Smooth muscle cell (in vitro differentiated cells): ENCODE measurements around the gene TCN2. TPM values are rescaled to one million over a fixed set of nuclear protein-coding genes. Genes with fewer than 3 reads are reported as not detected.

Source experiments
- DNase-seq: peaks from one replicate; lab custom pipeline; 2025; ENCODE audit not compliant: unreplicated experiment; lab: John Stamatoyannopoulos, UW
- H2AFZ ChIP-seq: fragments of 200-600 bp; sonication (generic); 2 replicates; pipeline ENCODE4 v1.6.0; 2016; ENCODE audit warnings: antibody characterized with exemption, low read depth, mild to moderate bottlenecking
- H3F3A ChIP-seq: fragments of 200-600 bp; sonication (generic); 2 replicates; pipeline ENCODE4 v1.6.0; 2017; ENCODE audit warnings: antibody characterized with exemption, low read depth
- H3K27ac ChIP-seq: fragments of 200-600 bp; sonication (generic); 2 replicates; pipeline ENCODE4 v1.5.1; 2016; ENCODE audit warnings: low read depth, mild to moderate bottlenecking
- H3K27me3 ChIP-seq: fragments of 200-600 bp; sonication (generic); 2 replicates; pipeline ENCODE4 v1.6.1; 2016; ENCODE audit warnings: low read depth, mild to moderate bottlenecking
- H3K36me3 ChIP-seq: fragments of 200-600 bp; sonication (generic); 2 replicates; pipeline ENCODE4 v1.5.1; 2016; ENCODE audit warnings: low read depth
- H3K4me1 ChIP-seq: fragments of 200-600 bp; sonication (generic); 2 replicates; pipeline ENCODE4 v1.5.1; 2016; ENCODE audit warnings: low read depth
- H3K4me2 ChIP-seq: fragments of 200-600 bp; sonication (generic); 2 replicates; pipeline ENCODE4 v1.6.0; 2016; ENCODE audit warnings: mild to moderate bottlenecking
- H3K4me3 ChIP-seq: fragments of 200-600 bp; sonication (generic); 2 replicates; pipeline ENCODE4 v1.5.1; 2016; ENCODE audit warnings: mild to moderate bottlenecking
- H3K79me2 ChIP-seq: fragments of 200-600 bp; sonication (generic); 2 replicates; pipeline ENCODE4 v1.6.0; 2016; ENCODE audit warnings: low read depth, mild to moderate bottlenecking
- H3K9ac ChIP-seq: fragments of 200-600 bp; sonication (generic); 2 replicates; pipeline ENCODE4 v1.6.0; 2016; ENCODE audit warnings: low read depth
- H3K9me3 ChIP-seq: fragments of 200-600 bp; sonication (generic); replicated peaks from 2 replicates; pipeline ENCODE4 v1.5.1; 2016; ENCODE audit warnings: low read depth
- H4K20me1 ChIP-seq: fragments of 200-600 bp; sonication (generic); 2 replicates; pipeline ENCODE4 v1.6.0; 2016; ENCODE audit warnings: low read depth
- WGBS: methylation state at CpG from one replicate; pipeline ENCODE4 v1.1.7; 2016; ENCODE audit warnings: low lambda C conversion rate; 5-methylcytosine and 5-hydroxymethylcytosine counted together
- polyA plus RNA-seq: library from polyadenylated mRNA; unstranded; fragments of >200 nt; fragmentation: Nextera tagmentation; extraction: Ambion mirVana; gene quantifications from 2 replicates; pipeline ENCODE4 v1.2.1, GENCODE V29; 2016
- total RNA-seq: library from RNA; depleted of rRNA; stranded (reverse); fragments of >200 nt; gene quantifications from 2 replicates; pipeline ENCODE4 v1.2.3, GENCODE V29; 2014
- TF ChIP-seq, protein P1 (sequence below): fragments of 200-600 bp; sonication (generic); IDR thresholded peaks from 2 replicates; pipeline ENCODE4 v1.5.1; 2017; ENCODE audit warnings: borderline replicate concordance, mild to moderate bottlenecking, antibody characterized with exemption; ENCODE audit not compliant: insufficient read depth, poor library complexity, severe bottlenecking

The TCN2 gene
- total and polyA plus RNA-seq, 2 experiments from 2014 or later: 3.3 to 5.2 TPM

DNA sequence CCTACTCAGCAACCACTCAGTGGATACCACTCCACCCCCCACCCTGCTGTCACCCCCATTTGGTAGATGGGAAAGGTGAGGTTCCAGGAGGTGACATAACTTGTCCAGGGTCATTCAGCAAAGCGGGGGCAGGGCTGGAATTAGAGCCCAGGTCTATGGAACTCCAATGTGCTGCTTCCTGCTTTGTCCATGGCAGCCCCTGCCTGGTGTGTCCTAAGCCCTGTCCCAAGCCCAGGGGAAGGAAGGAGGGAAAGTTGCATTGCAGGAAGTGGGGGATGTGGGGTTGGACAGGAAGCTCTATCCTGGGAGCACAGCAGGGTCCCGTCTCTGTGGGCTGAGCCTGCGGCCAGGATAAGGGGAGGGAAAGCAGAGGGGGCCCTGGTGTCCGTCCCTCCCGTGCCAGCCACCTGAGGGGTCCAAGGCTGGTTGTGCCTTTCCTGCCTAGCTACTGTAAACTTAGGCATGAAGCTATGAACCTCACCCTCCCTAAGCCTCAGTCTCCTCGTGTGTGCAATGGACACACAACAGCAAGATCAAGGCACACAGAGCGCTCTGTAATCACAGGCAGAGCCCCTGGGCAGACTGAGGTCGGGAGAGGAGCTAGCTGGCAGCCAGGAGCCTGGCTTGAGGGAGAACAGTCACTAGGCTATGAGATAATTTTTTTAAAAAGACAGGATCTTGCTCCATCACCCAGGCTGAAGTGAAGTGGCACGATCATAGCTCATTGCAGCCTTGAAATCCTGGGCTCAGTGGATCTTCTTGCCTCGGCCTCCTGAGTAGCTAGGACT lies 45.4 kb upstream of the TCN2 start:
- Histone ChIP-seq H2AFZ (no peak overlapping the region), H3F3A (no peaks in the 10 kb centered on the region), H3K4me1 (no peaks in the 10 kb centered on the region), H3K27ac (no peak overlapping the region), H3K36me3 (no peaks in the 10 kb centered on the region), H3K9me3 (no peaks in the 10 kb centered on the region), H4K20me1 (no peaks in the 10 kb centered on the region), H3K4me3 (no peak overlapping the region), H3K79me2 (no peaks in the 10 kb centered on the region), H3K4me2 (no peak overlapping the region), H3K27me3 (peaks cover 14% of the 10 kb centered on the region), H3K9ac (no peak overlapping the region)
- TF ChIP-seq, protein P1, sequence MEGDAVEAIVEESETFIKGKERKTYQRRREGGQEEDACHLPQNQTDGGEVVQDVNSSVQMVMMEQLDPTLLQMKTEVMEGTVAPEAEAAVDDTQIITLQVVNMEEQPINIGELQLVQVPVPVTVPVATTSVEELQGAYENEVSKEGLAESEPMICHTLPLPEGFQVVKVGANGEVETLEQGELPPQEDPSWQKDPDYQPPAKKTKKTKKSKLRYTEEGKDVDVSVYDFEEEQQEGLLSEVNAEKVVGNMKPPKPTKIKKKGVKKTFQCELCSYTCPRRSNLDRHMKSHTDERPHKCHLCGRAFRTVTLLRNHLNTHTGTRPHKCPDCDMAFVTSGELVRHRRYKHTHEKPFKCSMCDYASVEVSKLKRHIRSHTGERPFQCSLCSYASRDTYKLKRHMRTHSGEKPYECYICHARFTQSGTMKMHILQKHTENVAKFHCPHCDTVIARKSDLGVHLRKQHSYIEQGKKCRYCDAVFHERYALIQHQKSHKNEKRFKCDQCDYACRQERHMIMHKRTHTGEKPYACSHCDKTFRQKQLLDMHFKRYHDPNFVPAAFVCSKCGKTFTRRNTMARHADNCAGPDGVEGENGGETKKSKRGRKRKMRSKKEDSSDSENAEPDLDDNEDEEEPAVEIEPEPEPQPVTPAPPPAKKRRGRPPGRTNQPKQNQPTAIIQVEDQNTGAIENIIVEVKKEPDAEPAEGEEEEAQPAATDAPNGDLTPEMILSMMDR: no peak
- 66% methylated on average over 10 of the region's 10 CpGs for WGBS
- no peak for DNase-seq

DNA sequence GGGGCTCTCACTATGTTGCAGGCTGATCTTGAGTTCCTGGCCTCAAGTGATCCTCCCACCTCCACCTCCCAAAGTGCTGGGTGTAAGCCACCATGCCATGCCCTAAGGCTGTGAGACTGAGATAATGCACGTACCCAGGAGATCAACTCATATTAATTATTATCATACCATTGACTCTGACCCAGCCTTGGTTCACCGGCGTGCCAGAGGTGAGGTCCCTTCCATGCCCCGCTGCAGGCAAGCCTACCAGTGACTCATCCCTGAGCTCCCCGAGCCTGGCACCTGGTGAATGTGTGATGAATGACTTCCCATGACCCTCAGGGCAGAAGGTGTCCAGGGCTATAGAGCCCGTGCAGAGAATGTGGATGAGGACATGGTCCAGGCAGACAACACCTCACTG lies 44.6 kb upstream of the TCN2 start:
- 87% methylated on average over 6 of the region's 6 CpGs for WGBS
- Histone ChIP-seq H3K4me3 (no peak overlapping the region), H3K36me3 (no peaks in the 10 kb centered on the region), H3F3A (no peaks in the 10 kb centered on the region), H3K9ac (no peak overlapping the region), H3K79me2 (no peaks in the 10 kb centered on the region), H4K20me1 (no peaks in the 10 kb centered on the region), H3K4me1 (no peaks in the 10 kb centered on the region), H3K4me2 (no peak overlapping the region), H2AFZ (no peak overlapping the region), H3K9me3 (no peaks in the 10 kb centered on the region), H3K27me3 (peaks cover 14% of the 10 kb centered on the region), H3K27ac (no peak overlapping the region)
- DNase-seq: no peak
- TF ChIP-seq, protein P1: no peak

DNA sequence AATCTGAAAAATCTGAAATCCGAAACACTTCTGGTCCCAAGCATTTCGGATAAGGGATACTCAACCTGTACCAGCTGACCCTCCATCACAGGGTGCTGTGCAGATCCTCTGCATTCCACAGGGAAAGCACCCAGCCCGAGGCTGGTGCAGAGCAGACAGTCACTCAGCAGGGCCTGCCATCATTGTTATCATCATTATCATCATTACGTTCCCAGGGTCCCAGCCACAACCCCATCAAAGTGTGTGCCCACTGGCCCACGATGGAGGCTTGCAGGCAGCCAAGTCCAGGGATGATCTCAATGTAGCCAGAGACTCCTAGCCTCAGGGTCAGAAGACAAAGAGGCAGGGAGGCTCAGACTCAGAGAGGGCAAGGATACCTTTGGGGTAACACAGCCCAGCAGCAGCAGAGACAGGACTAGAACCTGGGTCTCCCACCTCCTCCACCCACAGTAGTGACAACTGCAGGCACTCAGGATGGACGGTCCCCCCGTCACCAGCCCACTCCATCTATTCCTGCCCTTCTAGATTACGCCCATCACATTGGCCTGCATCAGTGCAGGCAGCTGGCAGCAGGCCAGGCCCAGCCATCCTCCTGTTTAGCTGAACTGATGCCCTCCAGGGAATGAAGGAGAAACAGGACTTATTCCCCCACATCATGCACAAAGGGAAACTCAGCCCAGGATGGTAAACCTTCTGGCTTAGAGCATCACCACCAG lies 42.8 kb upstream of the TCN2 start:
- no peaks in the 10 kb centered on the region for H3F3A ChIP-seq
- H3K9ac ChIP-seq: no peak overlapping the region
- no peak for DNase-seq
- WGBS: 93% methylated on average over 8 of the region's 8 CpGs
- H3K4me2 ChIP-seq: no peak overlapping the region
- no peaks in the 10 kb centered on the region for H3K36me3 ChIP-seq
- no peak overlapping the region for H3K4me3 ChIP-seq
- H4K20me1 ChIP-seq: no peaks in the 10 kb centered on the region
- no peaks in the 10 kb centered on the region for H3K4me1 ChIP-seq
- peaks cover 14% of the 10 kb centered on the region for H3K27me3 ChIP-seq
- TF ChIP-seq, protein P1: no peak
- no peaks in the 10 kb centered on the region for H3K9me3 ChIP-seq
- no peak overlapping the region for H3K27ac ChIP-seq
- no peak overlapping the region for H2AFZ ChIP-seq
- H3K79me2 ChIP-seq: no peaks in the 10 kb centered on the region
